HG03575 (cell line): ENCODE results near the gene EGR2.
A peak's percentile ranks its signal among the peaks of the same experiment; 100 is the strongest.

Source experiments
- ATAC-seq: cut with Tn5 transposase; IDR thresholded peaks from one replicate; pipeline ENCODE4 v1.9.1; 2021; ENCODE audit not compliant: unreplicated experiment, insufficient number of reproducible peaks, low FRiP score; ENCODE audit errors: extremely low read depth

EGR2 gene

DNA sequence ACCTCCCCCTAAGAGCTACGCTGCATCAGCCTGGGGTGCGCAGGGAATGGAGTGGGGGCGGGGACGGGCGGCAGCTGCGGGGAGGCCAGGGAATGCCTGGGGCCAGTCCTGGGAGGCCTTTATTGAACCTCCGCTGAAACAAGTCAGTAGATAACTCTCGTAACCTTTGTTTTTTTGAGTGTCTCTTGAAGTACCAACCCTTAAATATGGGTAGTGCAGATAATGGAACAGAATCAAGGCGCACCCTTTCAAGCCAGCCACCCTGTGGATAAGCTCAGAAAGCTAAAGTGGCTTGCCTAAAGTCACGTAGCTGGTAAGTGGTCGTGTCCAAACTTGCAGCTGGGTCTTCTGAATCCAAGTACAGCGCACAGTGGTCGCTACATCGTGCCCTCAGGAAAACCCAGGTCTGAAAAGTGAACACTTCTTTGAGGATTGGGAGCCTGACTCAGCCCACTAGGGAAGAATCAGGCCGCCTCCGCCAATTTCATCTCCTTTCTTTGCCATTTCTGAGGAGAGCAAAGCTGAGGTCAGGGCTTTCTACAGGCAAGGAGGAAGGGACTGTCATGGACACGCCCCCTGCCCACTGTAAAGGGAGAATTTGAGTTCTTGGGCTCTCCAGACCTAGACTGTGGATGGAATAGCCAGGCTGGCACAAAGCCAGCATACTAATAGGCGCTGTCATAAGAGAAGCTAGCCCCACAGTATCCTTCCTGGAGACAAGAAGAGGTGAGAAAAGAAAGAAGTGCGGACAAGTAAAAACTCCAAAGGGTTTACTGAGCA is 3.2 kb upstream of the EGR2 start:
- no peak for ATAC-seq

DNA sequence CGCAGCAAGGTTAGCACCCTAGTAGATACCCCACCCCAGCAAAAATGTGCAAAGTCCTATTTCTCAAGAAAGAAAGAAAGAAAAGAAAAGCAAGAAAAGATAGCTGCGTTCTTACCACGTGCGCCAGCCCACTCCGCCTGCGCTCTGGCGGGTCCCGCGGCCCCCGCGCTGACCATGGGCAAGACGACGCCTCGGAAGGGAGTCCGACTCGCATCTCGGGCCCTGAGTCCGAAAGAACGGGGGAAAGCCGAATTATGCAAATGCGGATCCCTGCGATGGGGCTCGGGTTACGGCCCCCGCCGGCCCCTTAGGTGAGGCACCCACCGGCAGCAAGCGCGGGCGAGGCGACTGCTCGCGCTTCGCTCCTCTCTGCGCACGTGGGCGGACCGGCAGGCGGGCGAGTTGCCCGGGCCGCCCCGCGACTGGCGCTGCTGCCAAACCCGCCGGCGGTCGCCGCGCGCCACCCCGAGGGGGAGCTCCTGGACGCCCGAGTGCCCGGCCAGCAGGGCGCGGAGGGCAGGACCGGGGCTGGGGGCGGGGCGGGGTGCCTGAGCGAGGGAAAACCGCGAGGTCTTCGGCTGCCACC is 2.4 kb upstream of the EGR2 start:
- ATAC-seq, result no peak

DNA sequence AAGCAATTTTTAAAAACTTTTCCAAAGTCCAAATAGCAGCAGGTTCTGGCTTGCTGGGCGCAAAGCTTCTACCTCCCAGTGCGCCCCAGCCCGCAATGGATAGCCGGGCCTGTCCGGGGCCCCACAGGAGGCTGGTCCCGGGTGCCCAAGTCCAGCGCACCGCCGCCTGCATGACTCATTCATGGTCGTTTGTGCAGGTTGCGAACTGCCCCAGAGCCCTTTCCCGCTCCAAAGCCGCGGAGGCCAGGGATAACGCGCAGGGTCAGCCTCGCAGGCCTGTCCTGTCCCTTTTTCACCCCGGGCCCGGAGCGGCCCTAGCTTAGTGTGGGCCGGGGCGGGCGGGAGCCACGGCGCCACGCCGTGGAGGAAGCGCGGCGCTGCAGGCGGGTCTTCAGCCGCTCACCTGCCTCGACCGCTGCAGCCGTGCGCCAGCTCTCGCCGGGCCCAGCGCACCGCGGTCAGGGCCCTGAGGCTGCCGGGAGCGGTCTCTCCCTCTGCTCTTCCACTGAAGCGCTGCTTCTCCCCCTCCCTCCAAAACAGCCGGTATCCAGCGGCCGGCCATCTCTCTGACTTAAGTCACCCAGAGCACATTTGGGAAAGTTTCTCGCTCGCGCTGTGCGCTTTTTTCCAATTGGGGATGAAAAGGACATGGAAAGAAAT is 1.7 kb upstream of the EGR2 start:
- ATAC-seq, result no peak

DNA sequence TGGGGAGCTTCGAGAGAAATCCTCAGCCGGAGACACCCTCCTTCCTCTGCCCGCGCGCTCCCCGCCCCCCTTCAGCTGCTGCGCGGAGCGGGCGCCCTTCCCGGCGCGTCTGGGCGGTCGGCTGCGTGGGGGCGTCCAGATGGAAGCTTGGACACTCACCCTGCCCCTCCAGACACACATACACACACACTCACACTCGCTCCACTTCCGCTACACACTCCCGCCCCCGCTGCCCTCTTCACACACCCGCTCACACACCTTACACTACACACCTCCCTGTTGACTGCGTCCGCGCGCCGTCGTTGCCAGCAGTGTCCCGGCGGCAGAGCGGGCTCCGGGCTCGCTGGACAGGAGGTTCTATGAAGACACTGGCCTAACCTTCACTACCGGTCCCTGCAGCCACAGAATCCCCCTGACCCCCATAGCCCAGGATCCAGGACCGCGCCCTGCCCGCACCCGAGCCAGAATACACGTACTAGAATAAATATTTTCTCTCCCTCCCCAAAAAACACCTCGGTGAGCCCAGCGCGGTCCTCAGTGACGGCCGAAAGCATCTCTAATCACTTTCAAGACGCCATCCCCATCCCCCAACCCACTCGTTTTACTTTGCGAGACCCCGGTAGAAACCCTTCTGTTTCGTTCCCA is 1.1 kb upstream of the EGR2 start:
- ATAC-seq, result peak; percentile 6

DNA sequence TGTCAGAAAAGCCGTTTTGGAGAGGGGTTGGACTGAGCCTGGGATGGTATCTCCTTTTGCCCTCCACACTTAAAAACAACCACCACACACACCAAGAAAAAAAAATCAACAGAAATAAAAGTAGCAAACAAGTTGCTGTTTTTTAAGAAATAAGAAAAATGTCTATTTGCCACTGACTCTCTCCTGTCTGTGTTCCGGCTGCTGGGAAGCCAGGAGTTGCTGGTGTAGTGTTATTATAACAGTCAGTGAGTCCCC is 163 bp downstream of the EGR2 start:
- ATAC-seq, result no peak

DNA sequence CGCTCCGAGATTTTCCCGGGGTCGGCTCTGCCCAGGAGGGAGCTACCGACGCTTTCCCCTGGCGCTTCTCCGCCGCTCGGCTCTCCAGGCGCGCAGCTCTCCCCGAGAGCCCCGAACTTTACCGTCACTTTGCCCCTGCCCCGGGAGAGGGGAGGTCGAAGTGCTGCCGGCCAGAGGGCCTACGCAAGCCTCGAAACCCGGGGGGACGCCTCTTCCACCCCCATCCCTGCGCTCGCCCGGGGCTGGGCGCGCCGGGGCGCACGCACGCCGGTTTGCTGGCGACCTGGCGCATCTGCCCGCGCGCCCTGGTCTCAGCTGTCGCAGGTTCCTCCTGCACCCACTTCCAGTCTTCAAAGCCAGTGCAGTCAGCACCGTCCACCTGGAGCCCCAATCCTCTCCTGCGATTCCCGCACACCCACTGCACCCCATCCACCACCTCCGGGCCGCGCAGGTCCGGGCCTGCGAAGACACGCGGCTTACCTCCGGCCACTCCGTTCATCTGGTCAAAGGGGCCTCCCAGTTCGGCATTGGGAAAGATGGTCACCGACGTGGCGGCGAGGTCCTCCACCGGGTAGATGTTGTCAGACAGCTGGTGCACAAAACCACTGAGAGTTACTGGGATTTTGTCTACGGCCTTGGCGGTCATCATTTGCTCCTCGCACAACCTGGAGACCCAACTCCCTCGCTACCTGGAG is 638 bp downstream of the EGR2 start:
- no peak for ATAC-seq

DNA sequence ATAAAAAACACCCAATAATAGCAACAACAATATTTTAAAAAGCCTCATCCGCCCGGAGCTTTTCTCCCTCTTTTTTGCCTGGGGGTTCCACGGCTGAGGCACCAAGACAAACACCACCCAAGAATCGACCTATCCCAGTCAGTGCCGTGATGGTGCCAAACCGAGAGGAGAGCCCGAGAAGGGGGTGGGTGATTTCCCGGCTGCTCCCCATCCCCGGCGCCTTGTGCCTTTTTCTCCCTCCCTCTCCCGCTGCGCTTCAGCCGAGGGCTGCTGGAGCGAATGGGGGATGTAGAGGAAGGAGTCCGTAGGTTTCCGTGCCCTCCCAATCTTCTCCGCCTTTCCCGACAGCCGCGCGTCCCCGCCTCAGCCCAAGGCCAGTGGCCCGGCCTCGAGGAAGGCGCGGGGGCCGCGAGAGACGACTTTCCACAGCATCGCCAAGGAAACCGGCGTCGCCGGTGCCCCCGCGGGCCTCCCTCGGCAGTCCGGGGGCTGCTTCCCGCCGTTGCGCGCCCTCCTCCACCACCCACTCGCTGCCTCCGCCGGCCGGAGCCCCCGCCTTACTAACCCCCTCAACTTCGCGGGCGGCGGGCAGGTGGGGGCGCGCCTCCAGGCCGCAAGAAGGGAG is 1.3 kb downstream of the EGR2 start:
- ATAC-seq, result no peak

DNA sequence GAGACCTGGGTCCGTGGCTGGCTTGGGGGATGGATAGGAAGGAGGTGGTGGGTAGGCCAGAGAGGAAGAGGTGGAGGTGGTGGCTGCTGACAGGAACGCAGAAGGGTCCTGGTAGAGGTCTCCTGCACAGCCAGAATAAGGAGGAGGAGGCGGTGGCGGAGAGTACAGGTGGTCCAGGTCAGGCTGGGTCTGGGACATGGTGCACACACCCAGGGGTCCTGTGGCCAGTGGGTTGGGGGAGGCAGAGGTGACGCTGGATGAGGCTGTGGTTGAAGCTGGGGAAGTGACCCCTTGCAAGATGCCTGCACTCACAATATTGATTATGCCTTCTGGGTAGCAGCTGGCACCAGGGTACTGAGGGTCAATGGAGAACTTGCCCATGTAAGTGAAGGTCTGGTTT is 2.2 kb downstream of the EGR2 start:
- ATAC-seq, result no peak

DNA sequence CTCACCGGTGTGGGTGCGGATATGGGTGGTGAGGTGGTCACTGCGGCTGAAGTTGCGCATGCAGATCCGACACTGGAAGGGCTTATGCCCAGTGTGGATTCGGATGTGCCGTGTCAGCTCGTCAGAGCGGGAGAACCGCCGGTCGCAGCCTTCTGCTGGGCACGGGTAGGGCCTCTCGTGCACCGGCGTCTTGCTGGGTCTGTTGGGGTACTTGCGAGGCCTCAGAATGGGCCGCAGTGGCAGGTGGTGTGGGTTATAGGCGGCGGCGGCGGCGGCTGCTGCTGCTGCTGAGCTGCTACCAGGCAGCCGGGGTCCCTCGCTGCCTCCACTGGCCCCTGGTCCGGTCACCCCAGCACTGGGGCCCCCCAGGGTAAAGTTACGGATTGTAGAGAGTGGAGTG is 2.7 kb downstream of the EGR2 start:
- ATAC-seq, result no peak

DNA sequence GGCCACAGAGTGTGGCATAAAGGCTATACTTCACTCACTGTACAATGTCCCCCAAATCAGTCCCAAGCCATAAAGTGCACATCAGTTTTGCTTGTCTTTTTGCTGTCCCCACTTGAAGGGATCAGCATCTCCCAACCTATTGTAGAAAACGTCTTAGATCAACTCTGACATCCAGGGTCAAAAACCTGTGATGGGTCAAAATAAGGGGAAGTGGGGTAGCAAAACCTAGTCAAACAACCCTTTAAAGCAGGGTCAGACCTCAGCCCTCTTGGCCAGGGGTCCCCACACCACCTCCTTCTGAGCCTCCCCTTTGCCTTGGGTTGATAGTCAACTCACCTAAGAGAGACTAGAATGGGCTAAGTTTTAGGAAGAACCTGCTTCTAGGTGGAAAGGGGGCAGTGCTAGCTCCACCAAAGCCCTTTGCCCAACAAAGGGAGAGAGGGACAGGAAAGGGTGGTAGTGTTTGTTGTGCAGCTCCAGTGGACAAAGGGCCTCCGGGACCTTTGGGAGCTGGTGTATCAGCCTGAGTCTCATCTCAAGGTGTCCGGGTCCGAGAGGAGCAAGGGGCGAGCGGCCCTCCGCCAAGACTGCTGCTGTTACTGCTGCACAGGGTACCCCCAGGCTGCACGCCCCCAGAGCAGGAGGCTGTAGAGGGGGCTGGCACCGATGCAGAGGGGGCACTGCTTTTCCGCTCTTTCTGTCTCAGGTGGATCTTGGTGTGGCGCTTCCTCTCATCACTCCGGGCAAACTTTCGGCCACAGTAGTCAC is 3.3 kb downstream of the EGR2 start:
- ATAC-seq, result no peak

DNA sequence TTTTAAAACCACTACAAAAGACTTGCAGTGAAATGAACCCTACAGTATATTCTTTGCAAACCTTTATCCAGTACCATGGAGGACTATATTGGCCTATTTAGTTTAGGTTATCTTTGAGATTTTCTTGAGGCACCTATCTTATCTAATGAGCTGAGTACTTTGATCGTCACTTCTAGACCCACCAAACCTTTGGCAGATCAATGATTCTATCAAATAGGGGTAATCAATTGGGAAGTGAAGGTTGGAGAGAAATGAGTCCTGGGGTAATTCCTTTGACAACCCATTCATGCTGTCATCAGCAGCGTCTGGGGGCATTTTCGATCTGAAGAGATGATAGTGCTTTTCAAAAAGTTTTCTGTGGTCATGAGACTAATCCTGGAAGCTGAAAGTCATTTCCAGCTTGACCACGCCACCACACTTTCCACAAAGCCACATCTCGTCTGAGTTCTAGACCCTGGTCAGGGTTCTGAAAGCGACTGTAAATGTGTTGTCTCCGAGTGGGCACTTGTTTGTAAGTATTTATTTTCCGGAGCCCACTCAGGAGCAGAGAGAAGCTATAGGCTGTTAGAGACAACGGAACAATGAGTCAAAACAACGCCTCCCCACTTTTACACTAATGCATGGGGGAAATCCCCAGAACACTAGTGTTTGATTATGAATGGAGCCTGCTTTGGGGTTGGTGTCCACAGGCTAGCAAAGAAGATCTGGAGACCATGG is 4.8 kb downstream of the EGR2 start:
- ATAC-seq, result peak; percentile 40

DNA sequence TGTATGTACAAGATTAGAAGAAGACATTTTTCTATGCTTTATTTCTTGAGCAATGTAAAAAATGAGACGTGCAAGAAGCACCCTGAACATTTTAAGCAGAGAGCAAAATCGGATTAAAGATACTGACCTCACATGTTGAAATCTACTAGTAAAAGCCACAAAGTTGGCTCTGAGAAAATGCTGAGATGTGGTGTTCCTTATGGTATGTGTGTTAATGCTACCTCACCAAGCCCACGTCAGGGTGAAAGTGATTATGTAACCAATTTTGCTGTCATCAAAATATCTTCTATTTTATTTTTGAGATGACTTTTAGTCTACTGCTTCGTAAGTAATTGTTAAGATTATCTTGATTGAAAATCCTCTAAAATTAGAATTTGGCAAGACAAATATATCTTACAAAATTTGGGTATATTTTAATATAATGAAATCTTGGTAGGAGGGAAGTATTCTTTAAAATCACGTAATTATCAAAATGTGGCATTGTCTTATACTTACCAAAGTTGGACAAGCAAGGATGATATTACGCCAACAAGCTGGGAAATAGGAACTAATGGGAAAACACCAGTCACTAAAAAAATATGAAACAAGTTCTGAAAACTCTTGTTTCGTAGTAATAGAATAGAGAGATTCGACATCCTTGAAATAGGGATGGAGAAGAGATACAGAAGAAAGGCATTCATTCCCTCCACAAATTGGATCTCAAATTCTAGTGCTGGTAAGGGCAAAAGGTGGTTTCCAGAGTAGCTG is 5.8 kb downstream of the EGR2 start:
- ATAC-seq, result no peak

DNA sequence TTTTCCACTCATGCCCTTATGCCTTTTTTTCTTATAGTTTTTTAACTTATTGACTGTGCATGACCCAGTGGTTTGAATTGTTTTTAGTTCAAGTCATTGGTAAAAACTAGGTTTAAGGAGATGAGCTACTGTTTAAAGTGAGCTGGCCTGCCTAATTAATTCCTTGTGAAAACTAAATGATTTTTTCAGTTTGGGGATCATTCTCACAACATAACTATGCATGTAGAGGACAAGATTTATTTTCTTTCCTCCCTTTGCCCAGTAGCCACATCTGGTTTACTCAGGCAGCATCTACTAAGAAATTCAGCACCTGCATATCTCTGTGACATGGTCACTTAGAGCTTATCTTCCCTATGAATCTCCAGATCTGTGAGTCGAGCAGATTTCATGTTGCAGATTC is 9.9 kb downstream of the EGR2 start:
- no peak for ATAC-seq

DNA sequence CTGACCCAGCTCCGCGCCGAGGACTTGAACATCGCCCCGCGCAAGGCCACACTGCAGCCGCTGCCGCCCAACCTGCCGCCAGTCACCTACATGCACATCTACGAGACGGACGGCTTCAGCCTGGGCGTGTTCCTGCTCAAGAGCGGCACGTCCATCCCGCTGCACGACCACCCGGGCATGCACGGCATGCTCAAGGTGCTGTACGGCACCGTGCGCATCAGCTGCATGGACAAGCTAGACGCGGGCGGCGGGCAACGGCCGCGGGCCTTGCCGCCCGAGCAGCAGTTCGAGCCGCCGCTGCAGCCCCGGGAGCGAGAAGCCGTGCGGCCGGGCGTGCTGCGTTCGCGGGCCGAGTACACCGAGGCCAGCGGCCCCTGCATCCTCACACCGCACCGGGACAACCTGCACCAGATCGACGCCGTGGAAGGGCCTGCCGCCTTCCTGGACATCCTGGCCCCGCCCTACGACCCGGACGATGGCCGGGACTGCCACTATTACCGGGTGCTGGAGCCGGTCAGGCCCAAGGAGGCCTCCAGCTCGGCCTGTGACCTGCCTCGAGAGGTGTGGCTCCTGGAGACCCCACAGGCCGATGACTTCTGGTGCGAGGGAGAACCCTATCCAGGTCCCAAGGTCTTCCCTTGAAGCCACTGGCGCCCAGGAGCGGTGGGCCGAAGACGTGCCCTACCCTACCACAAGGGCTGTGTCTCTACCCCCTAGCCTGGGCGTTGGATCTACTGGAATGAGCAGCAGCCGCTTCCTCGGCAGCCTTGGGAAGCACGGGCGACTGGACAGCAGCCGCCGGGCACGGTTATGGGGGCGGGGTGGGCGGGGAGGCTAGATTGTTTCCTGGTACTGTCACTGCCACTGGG is 10.7 kb downstream of the EGR2 start:
- no peak for ATAC-seq

DNA sequence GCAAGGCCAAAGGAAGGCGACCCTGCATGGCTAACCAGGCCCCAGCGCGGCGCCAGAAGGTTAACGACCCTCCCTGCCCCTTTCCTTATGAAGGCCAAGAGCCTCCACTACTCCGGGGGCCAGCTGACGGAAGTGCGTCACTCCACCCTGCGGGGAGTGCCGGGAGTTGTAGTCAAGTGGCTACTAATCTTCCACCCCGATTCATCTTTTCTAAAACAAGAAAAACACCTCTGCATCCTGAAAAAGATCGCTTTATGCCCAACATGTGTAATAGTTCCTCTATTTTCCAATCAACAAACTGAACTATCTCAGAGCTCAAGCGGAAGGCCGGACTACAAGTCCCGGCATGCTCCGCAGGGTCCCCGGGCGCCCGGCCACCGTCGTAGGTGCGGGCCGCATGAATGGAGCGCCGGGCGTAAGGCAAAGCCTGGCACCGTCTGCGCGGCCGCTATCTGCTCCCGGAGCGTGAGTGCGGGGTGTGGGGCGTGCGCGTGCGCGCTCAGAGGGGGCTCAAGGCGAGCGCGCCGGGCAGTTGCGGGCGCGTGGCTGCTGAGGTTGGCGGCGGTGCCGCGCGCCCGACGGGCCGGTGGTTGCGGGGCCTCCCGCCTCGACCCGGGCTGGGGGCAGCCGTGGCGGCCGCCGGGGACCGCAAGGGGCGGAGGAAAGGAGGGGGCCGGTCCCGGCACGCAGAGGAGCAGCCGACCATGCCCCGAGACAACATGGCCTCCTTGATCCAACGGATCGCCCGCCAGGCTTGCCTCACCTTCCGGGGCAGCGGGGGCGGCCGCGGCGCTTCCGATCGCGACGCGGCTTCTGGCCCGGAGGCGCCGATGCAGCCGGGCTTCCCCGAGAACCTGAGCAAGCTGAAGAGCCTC is 11.6 kb downstream of the EGR2 start, which contains the start of gene ADO:
ADO (plus strand) TSS at position 365 of the 875 bp plus-strand sequence; CDS start at position 705, 340 bp downstream.
- peak; percentile 59 for ATAC-seq
